ENCODE data around the gene PANX3.

GRCh38 chr11:124656774-124657630 is 45.8 kb downstream of the PANX3 start:
- TF ChIP-seq POLR2AphosphoS5 (IDR thresholded peaks at IDR 0.05; ENCODE audit: low read depth, low read length) (no peak), TAF1 (IDR thresholded peaks at IDR 0.05; ENCODE audit: borderline replicate concordance, insufficient read depth, low read length) (no peak)
